HTR-8/SVneo (cell line): Measurements from ENCODE around the gene NECTIN2.
A peak's percentile ranks its signal among the peaks of the same experiment; 100 is the strongest.
"Not testable (repeated sequence)": the region's sequence is repeated elsewhere in the genome, so short reads cannot be mapped to it uniquely, and the experiment has no call there.

ENCODE experiments used
- DNase-seq: peaks from one replicate; pipeline ENCODE4 v3.0.0; 2011; ENCODE audit warnings: low spot score, mixed read lengths; ENCODE audit not compliant: insufficient read length
- FAIRE-seq: peaks from 2 replicates; lab custom pipeline; 2011; peaks lifted over from hg19 to GRCh38; lab: Jason Lieb, UNC

The NECTIN2 gene

DNA sequence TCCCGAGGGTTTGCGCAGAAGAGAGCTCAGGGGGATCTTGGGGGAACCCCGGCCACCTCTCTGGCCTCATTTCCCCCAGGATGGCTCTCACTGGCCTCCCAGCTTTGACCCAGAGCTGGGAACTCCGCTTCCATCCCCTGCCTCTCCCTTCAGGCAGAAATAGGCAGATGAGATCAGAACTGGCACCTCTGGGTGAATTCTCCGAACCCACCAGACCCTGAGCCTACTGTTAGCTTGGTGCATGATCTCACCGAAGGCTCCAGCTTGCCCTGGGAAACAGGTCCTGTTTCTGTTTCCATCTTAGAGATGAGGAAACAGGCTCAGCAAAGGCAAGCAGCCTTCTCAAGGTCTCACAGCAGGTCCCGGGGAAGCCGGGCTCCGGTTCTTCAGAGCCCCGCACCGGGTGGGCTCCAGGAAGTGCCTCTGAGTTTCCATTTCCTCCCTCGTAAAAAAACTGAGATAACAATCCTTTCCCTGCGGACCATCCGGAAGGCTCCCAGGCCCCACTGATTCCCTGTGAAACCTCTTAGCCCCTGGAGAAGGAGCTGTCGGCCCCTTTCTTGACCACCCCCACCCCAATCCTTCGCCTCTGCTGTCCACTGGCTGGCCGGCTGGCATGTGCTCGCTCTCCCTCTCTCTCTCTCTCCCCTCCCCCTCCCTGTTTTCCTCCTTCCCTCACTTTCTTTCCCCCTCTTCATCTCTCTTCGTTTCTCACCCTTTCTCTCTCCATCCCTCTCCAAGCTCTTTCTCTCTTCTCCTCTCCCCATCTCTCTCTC, 2.1 kb downstream of the NECTIN2 start:
- no peak for DNase-seq
- peak; percentile 51 for FAIRE-seq

DNA sequence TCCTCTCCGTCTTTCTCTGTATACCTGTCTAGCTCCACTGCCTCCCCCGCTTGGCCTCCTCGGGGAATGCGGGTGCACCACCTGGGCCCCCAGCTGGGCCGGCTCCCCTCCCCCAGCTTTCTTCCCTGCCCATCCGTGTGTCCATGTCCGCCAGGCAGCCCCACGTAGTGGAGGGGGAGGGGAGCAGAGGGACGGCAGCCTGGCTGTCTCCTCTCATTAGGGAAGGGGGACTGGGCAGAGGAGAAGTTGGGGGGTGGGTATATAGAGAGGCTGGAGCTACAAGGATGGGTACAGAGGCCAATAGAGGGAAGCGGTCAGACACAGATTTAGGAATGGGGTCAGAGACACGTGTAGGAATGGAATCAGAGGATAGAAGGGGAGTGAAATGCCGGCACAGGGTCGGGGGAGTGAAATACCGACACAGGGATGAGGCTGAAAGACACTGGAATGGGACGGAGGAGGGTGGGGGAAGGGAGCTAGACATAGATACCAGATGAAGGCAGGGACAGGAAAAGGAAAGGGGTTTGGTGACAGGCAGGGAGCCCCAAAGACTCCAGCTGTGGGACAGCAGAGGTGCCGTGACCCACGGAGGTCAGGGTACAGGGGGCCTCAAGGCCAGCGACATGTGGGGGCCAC, 2.8 kb downstream of the NECTIN2 start:
- FAIRE-seq (no peak), DNase-seq (no peak)

DNA sequence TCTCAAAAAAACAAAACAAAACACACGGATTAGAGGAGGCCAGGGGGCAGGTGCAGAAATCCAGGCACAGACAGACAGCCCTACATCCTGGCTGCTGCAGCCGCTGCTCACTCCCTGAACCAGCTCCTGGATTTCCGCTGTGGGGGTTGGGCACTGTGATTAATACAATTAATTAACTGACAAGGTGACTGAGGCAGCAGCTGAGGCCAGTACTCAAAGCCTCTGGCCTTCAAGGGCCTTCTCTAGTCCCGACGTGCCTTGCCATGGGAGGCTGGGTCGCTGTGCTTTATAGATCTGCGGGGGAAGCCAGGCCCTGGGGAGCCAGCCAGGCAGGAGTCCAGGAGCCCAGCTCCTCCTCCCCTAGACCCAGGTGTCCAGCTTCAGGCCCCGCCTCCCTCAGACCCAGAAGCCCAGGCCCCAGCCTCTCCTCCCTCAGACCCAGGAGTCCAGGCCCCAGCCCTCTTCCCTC, 4.6 kb downstream of the NECTIN2 start:
- DNase-seq (no peak), FAIRE-seq (no peak)

DNA sequence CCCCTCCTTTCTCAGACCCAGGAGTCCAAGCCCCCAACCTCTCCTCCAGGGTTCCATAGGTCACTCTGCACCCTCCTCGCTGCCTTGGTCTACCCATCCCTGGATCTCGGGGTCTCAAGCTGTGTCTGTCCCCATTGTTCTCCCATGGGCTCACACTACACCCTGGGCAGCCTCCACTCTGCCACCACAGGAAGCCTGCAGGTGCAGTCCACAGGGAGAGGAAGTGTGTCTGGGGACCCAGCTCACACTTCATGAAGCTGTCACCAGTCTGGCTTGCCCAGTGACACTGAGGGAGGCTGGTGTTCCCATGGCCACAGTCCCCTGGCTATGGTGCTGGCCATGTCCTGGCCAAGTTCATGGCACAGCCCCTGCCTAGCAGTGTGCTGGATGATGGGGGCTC, 5.3 kb downstream of the NECTIN2 start:
- DNase-seq = no peak
- FAIRE-seq = no peak

DNA sequence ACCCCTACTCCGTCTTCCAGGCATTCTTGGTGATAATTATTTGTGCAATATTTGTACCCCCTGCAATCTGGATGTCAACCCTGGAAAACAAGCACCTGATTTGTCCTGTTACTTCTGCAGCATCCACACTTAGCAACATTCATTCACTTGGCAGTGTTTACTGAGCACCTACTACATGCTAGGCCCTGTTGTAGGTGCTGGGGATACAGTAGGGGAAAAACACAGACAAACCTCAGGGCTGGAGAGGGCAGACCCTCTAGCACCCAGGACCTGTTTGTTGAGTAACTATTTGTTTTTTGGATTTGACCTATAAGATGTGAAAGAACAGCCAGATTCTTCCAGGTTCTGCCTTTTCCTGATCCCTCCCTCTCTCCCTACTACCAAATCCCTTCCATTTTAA, 9.5 kb downstream of the NECTIN2 start:
- FAIRE-seq = no peak
- no peak for DNase-seq

- DNase-seq = no peak
- no peak for FAIRE-seq
Measured at GRCh38 chr19:44856421-44857083, 10.5 kb downstream of the NECTIN2 start.

DNA sequence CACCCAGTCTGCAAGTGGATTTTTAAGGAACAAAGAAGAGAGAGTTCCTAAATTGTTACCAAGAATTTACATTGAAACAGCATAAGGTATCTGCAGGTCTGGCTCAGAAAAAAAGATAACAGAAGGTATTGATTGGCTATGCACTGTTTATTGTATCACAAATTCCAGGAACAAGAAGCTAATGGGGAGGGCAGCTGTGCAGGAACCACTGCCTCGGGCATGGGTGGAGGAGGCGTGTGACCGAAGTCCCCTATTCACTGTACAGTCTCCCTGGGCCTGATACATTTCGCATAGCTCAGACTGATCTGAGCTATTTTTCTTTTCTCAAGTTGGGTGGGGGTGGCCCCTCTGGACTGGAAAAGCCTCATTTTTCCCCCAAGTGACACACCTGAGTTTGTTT, 11.7 kb downstream of the NECTIN2 start:
- no peak for DNase-seq
- FAIRE-seq = no peak

DNA sequence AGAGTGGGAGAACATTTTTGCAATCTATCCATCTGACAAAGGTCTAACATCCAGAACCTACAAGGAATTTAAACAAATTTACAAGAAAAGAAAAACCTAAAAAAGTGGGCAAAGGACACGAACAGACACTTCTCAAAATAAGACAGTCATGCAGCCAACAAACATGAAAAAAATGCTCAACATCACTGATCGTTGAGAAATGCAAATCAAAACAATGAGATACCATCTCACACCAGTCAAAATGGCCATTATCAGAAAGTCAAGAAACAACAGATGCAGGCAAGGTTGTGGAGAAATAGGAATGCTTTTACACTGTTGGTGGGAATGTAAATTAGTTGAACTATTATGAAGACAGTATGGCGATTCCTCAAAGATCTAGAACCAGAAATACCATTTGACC, 15.5 kb downstream of the NECTIN2 start:
- DNase-seq, FAIRE-seq: not testable (repeated sequence)

DNA sequence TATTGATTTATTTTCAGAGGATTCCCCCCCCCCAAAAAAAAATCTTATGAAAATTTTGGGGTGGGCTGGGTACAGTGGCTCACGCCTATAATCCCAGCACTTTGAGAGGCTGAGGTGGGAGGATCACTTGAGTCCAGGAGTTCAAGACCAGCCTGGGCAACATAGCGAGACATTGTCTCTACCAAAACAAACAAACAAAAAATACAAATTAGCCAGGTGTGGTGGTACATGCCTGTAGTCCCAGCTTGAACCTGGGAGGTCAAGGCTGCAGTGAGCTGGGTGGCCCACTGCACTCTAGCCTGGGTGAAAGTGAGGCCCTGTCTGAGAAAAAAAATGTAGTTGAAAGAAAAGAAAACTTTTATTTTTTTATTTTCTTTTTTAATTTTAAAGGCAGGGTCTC, 17.9 kb downstream of the NECTIN2 start:
- FAIRE-seq (no peak), DNase-seq (no peak)

DNA sequence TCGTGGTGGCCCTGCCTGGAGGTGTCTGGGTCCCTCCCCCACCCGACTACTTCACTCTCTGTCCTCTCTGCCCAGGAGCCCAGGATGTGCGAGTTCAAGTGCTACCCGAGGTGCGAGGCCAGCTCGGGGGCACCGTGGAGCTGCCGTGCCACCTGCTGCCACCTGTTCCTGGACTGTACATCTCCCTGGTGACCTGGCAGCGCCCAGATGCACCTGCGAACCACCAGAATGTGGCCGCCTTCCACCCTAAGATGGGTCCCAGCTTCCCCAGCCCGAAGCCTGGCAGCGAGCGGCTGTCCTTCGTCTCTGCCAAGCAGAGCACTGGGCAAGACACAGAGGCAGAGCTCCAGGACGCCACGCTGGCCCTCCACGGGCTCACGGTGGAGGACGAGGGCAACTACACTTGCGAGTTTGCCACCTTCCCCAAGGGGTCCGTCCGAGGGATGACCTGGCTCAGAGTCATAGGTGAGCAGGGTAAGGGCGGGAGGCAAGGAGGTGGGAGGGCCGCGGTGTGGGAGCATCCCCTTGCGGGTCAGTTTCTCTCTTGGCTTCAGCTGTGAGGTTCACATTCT, 19.2 kb downstream of the NECTIN2 start:
- DNase-seq (no peak), FAIRE-seq (no peak)

GRCh38 chr19:44866664-44867063, 20.6 kb downstream of the NECTIN2 start:
- DNase-seq (no peak), FAIRE-seq (no peak)

DNA sequence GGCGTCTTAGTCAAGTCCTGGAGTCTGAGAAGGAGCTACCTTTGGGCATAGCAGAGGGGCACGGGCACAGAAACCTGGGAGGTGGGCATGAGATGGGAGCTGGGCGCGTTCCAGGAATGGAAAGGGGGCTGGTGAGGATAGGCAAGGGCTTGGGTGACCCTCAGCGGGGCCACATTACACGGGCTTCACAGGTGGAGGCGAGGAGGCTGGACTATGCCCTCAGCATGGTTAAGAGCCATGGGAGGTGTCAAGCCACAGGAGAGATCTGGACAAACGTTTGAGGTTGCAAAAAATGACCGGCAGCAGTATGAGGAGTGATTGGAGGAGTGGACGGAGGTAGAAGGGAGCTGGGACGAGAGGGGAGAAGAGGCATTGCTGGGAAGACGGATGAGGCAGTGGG, 21.5 kb downstream of the NECTIN2 start:
- FAIRE-seq (no peak), DNase-seq (no peak)

DNA sequence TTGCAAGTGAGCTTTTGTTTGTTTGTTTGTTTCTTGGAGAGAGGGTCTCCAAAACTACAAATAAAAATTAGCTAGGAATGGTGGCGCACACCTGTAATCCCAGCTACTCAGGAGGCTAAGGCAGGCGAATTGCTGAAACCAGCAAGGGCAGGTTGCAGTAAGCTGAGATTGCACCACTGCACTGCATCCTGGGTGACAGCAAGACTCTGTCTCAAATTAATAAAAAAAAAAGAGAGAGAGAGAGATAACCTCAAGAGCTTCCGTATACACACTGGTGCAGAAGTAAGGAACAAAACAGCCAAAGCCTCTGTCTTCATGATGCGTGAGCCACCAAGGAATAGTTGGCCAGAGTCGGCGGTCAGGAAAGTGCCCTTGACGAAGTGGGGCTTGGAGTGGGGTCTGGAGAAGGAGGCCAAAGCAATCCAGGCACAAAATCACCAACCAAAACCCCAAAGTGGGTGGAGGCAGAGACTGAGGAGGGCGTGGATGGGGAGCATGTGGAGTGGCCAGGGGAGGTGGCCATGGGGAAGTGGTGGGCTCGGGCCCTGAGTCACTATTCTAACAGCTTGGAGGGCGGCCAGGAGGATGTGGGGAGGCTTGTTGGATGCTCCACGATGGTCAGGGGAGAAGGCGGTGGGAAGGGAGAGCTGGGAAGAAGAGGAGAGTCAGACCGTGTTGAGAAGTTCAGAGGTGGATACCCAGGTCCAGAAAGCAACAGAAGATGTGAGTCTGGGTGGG, 23.8 kb downstream of the NECTIN2 start:
- no peak for FAIRE-seq
- no peak for DNase-seq

DNA sequence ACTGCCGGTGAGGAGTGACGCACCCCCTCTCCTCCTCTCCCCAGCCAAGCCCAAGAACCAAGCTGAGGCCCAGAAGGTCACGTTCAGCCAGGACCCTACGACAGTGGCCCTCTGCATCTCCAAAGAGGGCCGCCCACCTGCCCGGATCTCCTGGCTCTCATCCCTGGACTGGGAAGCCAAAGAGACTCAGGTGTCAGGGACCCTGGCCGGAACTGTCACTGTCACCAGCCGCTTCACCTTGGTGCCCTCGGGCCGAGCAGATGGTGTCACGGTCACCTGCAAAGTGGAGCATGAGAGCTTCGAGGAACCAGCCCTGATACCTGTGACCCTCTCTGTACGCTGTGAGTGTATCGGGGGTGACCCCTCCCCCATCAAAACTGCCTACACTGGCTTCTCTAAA, 25.7 kb downstream of the NECTIN2 start:
- DNase-seq (no peak), FAIRE-seq (no peak)

DNA sequence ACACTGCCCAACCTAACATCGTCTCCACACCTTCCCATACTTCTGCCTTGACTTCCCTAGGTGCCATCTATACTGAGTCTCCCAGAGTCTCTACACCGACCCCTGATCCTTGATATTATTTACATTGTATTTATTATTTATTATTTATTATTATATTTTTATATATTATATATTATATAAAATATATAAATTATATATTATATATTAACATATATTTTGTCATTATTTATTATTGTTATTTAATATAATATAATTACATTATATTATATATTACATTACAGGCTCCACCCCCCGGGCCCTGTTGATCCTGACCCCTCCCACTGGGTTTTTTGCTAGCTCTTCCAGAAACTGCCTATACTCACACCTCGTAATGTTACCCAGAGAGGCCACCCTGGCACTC, 26.6 kb downstream of the NECTIN2 start:
- FAIRE-seq (no peak), DNase-seq (no peak)

- DNase-seq (no peak), FAIRE-seq (no peak)
Measured at GRCh38 chr19:44874317-44874716, 28.2 kb downstream of the NECTIN2 start.

- FAIRE-seq (no peak), DNase-seq (peak; percentile 34)
Measured at GRCh38 chr19:44875666-44876451, 29.8 kb downstream of the NECTIN2 start.

DNA sequence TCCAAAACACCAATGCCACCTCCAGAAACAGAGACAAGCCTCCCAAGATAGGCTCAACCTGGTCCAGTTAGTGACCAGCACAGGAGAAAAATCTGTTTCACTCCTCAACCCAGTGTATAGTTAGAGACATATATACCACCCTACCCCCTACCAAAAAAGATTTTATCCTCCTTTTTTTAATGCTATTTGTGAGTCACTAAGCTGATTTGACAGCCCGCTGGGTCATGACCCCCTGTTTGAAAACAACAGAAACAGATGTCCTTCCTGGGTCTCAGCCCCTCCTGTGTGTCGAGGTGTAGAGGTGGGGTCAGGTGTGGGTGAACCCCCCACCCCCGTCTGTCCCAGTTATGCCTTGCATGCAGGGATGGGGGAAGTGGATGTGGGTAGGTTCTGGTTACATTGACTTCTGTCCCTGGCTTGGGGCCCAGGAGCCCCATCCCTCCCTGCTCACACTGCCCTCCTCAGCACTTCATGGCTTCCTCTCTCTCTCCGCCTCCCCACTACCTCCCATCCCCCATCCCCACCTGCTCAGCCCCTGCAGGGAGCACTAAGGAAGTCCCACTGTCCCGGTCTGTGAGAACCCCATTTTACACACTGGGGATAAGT, 30.9 kb downstream of the NECTIN2 start:
- DNase-seq = no peak

More for the DNA sequence above, 30.9 kb downstream of the NECTIN2 start:
- no peak for FAIRE-seq
